Lower leg skin (tissue), 3 donors: ENCODE data around the gene SCAMP2.

Experiments used
- POLR2A ChIP-seq, 2 donors: fragments of 450-650 bp; IDR thresholded peaks; one replicate each; pipeline ENCODE4 v1.6.1; 2016 to 2017; ENCODE audit warnings: antibody characterized with exemption in 2 of 2, mild to moderate bottlenecking in 1 of 2, moderate library complexity in 1 of 2
- TF ChIP-seq, protein P1 (sequence below), 3 donors: fragments of 450-650 bp; IDR thresholded peaks; one replicate each; pipeline ENCODE4 v1.5.1; 2016; ENCODE audit warnings: antibody characterized with exemption in 3 of 3, mild to moderate bottlenecking in 3 of 3, moderate library complexity in 2 of 3

DNA sequence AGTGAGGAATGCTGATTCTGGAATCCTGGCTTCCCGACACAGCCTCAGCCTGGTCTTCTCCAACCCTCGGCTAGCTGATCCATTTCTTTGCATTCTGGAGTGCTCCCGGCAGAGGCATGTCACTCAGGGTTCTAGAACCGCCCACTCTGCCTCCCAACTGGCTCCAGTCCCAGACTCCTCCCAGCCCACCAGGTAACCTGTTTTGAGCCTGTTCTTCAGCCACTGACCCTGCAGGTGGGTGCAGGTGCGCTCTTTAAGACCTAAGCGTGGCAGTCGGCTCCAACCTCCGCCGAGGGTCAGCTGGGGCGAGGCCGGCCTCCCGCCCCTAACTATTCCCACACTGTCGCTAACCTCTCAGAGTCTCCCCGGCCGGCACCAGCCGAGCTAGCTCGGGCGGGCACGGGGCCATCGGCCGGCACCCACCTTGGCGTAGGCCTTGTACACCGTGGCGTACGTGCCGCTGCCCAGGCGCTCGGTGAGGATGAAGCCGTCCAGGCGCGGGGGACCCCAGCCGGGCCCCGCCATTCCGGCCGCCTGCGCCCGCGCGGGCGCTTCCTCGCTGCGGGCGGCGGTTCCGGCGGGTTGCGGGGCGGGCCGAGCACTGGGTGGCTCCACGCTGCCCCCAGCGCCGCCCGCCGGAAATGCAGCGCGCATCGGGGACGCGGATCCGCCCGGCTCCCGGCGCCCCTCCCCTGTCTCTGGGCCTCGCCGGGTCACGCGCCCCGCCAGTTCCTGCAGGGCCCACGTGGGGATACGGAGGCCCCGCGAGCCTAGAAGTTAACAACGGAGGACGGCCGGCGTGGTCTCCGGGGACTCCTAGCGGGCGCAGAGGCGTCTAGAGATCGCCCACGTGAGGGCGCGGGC is 30.4 kb downstream of the SCAMP2 start, which contains the start of gene ULK3:
- TF ChIP-seq, protein P1, sequence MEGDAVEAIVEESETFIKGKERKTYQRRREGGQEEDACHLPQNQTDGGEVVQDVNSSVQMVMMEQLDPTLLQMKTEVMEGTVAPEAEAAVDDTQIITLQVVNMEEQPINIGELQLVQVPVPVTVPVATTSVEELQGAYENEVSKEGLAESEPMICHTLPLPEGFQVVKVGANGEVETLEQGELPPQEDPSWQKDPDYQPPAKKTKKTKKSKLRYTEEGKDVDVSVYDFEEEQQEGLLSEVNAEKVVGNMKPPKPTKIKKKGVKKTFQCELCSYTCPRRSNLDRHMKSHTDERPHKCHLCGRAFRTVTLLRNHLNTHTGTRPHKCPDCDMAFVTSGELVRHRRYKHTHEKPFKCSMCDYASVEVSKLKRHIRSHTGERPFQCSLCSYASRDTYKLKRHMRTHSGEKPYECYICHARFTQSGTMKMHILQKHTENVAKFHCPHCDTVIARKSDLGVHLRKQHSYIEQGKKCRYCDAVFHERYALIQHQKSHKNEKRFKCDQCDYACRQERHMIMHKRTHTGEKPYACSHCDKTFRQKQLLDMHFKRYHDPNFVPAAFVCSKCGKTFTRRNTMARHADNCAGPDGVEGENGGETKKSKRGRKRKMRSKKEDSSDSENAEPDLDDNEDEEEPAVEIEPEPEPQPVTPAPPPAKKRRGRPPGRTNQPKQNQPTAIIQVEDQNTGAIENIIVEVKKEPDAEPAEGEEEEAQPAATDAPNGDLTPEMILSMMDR (IDR thresholded peaks at IDR 0.05) = no peak
- no peak for TF ChIP-seq POLR2A (IDR thresholded peaks at IDR 0.05)
